HG03066 (cell line): ENCODE measurements around the gene MFAP4.

Experiments used
- ATAC-seq: cut with Tn5 transposase; IDR thresholded peaks from one replicate; pipeline ENCODE4 v1.9.1; 2021; ENCODE audit warnings: low read depth; ENCODE audit not compliant: unreplicated experiment

Gene MFAP4

DNA sequence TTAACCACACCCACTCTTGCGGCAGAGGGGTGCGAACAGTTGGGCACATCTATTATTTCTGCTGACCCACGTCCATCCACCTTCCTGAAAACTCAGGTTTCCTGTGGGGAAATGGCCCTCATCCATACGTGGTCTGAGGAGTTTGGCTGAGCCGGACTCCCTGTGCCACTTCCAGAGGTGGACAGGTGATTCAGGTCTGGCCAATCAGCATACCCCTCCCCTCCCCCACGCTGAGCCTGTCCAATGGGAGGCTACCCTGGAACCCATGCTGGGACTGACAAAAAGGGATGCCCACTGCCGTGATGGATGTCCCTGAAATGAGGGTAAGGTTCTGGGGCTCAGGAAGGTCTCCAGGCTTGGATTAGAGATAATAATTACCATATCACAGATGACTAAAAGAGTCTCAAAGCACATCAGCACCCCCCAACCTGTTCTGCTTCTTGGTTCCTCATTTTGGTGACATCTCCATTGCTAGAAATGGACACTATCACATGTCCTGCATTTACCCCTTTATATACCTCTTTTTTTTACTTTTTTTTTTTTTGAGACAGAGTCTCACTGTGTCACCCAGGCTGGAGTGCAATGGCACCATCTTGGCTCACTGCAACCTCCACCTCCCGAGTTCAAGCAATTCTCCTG is 14.0 kb downstream of the MFAP4 start:
- no peak for ATAC-seq

DNA sequence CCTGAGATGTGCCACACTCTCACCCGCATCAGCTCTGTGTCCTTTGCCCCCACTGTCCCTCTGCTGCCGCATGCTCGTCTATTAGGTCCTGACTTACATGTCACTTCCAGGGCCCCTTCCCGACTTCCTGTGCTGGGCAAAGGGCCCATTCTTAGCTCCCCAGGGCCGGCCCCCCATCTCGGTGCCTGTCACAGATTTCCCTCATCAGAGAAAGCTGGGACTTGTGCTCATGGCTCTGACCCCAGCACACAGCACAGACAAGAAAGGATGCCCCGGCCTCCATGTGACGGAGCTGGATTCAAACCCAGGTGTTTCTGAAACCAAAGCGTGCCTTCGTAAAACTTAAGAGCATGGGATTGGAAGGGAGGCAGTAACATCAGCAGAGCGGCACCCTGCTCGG is 14.6 kb downstream of the MFAP4 start:
- ATAC-seq: no peak

DNA sequence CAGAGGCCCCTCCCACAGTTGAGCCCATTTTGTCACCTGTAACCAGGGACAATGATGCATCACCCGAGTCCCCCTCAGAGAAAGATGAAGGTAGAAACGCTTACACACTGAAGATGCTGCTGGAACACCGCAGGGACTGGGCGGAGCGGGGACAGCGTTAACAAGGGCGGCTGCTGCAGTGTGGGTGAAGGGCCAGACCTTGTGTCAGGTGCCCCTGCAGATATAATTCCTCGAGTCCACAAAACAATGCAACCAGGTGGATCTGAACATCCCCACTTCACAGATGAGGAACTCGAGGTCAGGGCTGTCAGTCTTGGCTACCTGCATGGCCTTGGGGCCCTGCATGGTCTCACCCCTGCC is 15.0 kb downstream of the MFAP4 start:
- ATAC-seq: no peak

DNA sequence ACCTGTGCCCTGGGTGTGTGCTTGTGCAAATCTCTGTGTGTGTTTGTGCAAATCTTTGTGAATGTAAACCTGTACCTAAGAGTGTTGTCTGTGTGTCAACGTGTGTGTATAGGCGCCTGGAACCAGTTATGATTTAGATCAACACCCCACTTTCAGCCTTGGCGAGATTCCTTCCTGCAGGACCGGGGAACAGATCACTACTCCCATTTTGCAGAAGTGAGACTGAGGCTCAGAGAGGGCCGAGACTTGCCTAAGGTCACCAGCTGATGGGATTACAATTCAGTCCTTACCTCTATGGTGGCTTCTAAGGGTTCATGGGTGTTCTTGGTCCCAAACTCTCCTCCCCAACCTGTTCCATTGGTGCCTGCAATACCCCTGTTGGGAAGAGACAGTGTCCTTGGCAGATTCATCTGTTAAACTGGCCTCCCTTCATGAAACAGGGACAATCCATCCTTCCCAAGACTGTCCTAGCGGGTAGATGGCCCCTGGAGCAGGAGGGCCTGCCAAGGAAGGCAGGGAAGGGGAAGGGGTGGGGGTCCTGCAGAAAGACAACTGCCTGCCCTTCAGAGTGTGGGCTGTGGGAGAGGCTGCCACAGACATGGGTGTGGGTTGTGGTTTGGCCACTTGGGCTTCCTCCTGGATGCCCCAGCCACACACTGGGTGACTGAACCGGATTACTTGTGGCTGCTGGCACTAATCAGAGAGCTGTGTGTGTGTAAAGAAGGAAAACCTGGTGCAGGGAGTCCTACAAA is 15.6 kb downstream of the MFAP4 start:
- no peak for ATAC-seq

GRCh38 chr17:19370493-19370960 is 16.5 kb downstream of the MFAP4 start:
- ATAC-seq: no peak

DNA sequence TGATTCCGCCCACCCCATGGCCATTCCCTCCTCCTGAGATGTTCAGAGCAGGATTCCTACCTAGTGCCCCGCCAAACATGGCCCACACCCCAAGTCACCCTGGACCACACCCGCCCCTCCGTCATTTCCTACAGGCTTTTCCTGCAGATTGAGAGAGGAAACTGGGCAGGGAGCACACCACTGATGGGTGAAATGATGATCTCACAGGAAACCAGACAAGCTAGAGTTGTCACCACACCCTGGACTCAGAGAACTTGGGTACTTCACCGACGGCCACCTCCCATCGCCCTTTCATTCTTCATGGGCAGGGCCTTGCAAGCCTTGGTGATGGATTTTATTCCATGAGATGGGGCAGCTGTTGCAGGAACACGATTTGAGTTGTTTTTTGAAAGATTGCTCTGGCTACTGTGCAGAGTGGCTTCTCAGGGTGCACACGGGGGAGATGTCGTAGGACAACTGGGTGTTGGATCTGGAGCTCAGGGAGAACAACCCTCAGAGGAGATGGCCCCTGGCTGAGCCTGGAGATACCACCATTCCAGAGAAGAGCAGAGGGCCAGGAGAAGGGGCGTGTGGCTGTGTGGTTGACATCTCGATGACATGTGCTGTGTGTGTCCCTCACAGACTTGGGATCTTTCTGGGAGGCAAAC is 17.0 kb downstream of the MFAP4 start:
- no peak for ATAC-seq

DNA sequence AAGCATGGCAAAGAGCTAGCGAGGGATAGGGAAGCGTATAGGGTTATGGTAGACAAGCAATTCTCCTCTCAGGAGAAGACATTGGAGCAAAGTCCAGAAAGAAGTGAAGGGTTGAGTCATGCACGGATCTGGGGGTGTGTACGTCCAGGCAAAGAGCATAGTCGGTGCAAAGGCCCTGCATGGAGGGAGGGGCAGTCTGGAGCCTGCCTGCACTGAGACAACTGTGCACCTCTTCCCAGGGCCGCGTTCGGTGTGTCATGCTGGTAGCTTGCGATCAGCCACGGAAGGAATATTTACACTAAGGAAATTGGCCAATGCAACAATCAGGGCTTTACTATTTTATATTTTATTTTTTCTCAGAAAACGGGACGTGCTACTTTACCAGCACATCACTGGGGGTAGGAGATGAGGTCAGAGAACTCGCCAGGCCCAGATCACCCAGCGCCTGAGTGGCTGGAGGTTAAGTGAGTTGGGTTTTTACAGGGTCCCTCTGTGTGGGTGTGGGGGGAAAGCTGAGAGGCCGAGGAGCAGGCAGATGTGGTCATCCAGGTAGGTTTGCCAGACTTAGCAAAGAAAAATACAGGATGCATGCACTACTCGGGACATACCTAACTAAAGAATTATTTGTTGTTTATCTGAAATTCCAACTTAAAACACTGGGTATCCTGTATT is 17.7 kb downstream of the MFAP4 start:
- ATAC-seq: no peak

- no peak for ATAC-seq
Measured at GRCh38 chr17:19368229-19368628, 18.8 kb downstream of the MFAP4 start.

- no peak for ATAC-seq
Measured at GRCh38 chr17:19366637-19366972, 20.4 kb downstream of the MFAP4 start.

DNA sequence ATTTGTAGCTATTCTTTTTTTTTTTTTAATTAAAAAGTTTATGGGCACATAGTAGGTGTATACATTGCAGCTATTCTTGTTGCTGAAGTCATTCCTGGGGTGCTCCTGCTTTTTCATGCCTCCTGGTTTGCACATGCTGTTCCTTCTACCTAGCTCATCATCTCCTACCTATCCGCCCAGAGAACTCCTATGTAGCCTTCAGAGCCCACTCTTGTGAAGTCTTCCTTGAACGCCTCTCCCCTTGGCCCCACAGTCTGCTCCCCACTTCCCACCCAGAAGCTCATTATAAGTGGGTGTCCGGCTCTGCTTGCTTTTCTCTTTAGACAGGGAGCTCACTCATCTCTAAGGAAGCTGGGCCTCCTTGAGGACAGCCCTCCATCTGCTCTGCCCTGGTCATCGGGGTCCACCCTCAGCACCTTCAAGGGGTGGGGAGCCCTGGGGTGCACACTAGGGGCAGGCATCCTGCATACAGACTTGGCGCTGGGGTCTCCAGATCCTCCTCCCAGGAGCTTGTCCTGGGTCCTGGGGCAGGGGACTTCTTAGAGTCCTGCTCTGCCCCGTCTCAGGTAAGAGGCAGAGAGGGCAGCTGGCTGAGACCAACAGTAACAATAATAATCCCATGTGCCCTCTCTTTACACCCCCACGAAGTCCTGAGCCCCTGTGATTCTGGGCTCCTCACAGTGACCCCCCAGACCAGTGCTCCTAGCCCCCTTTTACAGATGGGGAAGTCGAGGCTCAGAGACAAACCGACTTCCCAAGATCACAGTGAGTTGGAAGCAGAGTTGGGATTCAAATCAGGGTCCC is 21.0 kb downstream of the MFAP4 start:
- ATAC-seq: no peak

GRCh38 chr17:19365499-19365817 is 21.5 kb downstream of the MFAP4 start:
- no peak for ATAC-seq

- ATAC-seq: no peak
Measured at GRCh38 chr17:19364699-19365498, 22.1 kb downstream of the MFAP4 start.

DNA sequence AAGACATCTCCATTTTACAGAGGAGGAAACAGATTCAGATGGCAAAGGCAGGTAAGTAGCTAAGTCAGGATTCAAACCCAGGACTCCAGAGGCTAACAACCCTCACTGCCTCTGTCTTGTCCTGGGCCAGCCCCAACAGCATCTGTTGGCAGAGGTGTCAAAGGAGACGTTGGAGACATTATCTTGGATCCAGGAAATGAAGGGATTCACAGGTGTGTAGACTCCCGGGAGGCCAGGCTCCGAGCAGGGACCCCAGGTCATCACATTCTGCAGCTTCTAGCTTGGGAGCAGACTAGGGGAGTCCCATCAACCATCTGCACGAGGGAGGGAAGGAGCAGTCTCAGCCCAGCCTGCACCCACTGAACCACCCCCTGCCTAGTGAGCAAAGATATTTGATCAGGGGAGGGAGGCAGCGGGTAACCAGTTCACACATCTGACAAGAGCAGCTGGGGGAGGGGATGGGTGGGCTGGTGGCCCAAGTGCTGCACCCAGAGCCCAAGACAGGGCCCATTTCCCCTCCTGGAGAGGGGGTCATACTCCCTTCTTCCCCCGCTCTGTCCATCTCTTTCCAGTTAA is 23.4 kb downstream of the MFAP4 start:
- no peak for ATAC-seq

GRCh38 chr17:19363114-19363438 is 23.9 kb downstream of the MFAP4 start:
- ATAC-seq: no peak

DNA sequence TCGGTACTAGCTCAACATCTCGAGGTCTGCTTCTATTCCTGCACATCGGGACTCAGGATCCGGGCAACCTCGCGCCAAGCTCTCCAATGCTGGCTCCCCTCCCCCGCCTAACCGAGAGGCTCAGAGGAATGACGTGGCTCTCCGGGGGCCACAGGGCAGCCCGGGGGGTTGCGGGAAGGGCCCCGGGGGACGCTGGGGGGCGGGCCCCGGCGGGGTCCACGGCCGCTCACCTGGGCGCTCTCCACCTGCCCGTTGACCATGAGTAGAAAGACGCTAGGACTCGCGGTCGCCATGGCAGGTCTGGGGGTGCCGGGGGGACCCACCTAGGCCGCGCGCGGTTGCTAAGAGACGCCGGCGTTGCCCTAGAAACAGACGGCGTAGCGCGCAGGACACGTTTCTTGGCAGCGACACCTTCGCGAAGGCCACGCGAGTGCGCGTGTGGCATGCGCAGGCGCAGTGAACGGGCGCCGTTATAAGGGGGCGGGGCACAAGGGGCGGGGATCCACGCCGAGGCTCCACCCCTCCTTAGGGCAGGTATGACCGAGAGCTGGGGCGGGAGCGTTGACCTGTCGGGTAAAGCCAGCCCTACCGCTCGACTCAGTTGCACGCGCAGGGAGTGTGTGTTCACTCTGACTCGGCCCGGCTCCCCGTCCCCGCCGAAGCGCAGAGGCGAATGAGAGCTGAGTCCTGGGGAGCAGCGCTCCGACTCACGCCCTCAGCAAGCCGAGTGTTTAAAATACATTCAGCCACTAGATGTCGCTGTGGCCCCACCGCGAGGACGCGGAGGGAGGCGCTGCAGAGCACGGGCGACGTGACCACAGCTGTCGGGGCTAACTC is 24.5 kb downstream of the MFAP4 start, which contains the start of gene B9D1:
B9D1 (minus strand) TSS at position 447 of the 837 bp plus-strand sequence; CDS start at position 293, 154 bp downstream.
- peak; percentile 79 for ATAC-seq

- ATAC-seq: no peak
Measured at GRCh38 chr17:19361944-19362276, 25.1 kb downstream of the MFAP4 start.

- ATAC-seq: no peak
Measured at GRCh38 chr17:19361326-19361725, 25.7 kb downstream of the MFAP4 start.

GRCh38 chr17:19360772-19361171 is 26.2 kb downstream of the MFAP4 start:
- ATAC-seq: no peak

DNA sequence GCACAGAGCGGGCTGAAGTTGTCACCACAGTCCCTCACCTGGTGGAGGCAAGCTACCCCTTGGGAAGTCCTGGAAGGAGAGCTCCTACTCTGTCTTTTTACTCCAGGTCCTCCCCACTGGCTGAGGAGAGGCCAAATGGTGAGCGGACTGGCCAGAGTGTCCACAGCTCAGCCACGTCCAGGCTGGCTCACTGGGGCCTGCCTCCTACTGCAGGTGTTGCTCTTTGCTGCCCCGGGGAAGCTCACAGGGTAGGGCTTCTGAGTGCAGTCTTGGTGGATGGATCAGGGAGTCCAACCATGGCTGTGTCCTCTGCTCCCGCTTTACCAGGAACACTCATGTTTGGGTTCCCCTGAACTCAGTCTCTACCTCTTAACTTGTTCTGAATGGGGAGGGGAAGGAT is 27.1 kb downstream of the MFAP4 start:
- ATAC-seq: no peak
